Activated CD4-positive, alpha-beta T cell treated with anti-CD3 and anti-CD28 coated beads, Interleukin-2, Interleukin-6, amounts not matched to agents 100 ng/mL and 50 ng/mL, durations not matched to agents 16 hours and 8 hours (primary cell): ENCODE data around the gene CFAP221.

Experiments
- DNase-seq: peaks from one replicate; pipeline ENCODE4 v3.0.0-alpha.2; 2020

CFAP221 gene

GRCh38 chr2:119544075-119544938 lies at the start of gene CFAP221:
Gene CFAP221, plus strand, starts transcription at chr2:119544449. Its CDS starts 1,683 bp downstream, at chr2:119546132.
- peak; percentile 55 for DNase-seq

DNA sequence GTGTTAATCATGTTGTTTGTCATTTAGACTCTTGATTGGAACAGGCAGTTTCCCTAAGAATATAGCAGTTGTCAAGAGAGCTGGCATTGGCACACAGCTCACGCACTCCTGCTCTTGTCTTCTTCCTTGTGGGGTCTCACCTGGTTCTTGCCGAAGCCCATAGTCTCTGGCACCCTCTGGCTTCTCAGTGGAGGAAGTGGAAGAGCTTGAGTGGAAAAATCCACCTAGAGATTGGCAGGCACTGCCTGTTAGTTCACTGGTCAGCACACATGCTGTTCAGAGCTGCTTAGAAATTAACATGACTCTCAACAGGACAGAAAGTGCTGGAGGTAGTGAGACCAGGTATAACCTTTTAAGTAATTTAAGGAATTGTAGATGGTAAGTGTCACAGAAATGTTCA lies 48.3 kb upstream of the CFAP221 start:
- no peak for DNase-seq

GRCh38 chr2:119496682-119497081 lies 47.6 kb upstream of the CFAP221 start:
- no peak for DNase-seq

DNA sequence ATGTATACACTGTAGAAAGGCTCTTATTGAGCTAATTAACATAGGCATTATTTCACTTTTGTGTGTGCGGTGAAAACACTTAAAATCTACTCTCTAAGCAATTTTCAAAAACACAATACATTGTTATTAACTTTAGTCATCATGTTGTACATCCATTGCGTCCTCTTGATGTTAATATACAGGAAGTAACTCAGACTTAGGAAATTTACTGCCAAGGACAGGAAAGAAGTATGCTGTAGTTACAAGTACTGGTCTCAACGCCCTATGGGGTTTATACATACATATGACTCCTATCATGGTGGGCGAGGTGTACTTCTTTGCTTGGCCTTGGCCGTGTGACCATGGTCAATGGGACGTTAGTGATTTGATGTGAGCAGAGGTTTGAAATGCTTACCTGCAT lies 35.5 kb upstream of the CFAP221 start:
- no peak for DNase-seq

DNA sequence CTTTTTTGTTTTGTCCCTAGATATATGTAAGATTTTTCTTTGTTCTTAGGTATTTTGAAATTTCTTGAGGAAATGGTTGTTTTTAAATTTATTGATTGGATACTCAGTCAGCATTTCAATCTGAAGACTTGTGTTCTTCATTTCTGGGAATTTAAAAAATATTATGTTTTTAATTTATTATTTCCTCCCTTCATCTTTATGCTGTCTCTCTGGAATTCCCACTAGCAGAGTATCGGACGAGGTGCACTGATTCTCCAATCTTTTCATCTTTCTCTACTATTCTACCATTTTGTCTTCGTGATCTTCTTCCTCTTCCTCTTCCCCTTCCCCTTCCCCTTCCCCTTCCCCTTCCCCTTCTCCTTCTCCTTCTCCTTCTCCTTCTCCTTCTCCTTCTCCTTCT lies 32.3 kb upstream of the CFAP221 start:
- no peak for DNase-seq

DNA sequence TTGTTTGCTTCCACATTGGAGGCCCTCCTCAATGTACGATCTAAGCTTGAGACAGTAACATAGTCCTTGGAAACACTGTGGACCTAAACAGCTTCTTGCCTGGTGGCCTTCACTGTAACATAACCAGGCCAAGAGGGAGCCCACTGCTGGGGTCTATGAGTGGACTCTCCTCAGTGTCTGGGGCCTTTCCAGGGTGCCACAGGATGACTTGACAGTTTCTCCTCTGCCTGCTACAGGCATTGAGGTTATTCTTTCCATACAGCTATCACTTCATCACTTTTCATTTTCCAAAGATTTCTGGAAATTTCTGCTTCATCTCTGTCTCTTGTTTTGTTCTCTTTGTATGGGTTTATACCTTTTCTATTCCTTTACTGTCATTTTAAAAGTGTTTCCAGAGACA lies 31.3 kb upstream of the CFAP221 start:
- DNase-seq: no peak

- no peak for DNase-seq
These were observed 30.4 kb upstream of the CFAP221 start for GRCh38 chr2:119513832-119514231.

GRCh38 chr2:119516121-119516520 lies 28.1 kb upstream of the CFAP221 start:
- DNase-seq: no peak

- DNase-seq: peak; percentile 52
These were observed 26.8 kb upstream of the CFAP221 start for GRCh38 chr2:119517433-119517832.

GRCh38 chr2:119518401-119519056 lies 25.7 kb upstream of the CFAP221 start:
- DNase-seq: no peak

- DNase-seq: no peak
These were observed 25.2 kb upstream of the CFAP221 start for GRCh38 chr2:119519057-119519408.

GRCh38 chr2:119520696-119521432 lies 23.4 kb upstream of the CFAP221 start:
- DNase-seq: no peak

DNA sequence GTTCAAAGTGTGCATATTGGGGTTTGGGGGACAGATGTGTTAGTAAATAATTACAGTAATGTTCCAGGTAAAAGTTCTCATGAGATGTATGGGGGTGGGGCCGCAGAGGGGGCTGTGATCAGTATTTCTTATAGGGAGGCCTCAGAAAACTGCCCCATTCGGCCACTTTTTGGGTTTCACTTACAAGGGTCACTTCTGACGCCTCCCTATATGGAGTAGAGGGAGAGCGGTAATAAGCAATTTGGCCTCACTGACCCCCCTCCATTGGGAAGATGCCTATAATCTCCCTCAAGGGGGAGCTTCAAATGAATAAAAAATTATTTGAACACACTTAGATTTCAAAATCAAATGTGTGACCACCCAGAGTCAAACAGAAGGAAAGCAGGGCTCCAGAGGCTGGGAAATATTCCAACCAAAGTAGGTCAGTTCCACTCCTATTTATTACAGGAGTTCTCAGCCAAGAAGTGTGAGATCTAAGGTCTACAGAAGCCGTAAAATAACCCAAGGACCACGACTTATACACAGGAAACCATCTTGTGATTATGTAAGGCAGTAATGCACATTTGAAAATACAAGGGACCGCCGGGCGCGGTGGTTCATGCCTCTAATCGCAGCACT lies 22.7 kb upstream of the CFAP221 start:
- no peak for DNase-seq

GRCh38 chr2:119522671-119523070 lies 21.6 kb upstream of the CFAP221 start:
- no peak for DNase-seq

- no peak for DNase-seq
These were observed 20.8 kb upstream of the CFAP221 start for GRCh38 chr2:119523383-119523951.

- no peak for DNase-seq
These were observed 20.1 kb upstream of the CFAP221 start, which contains the start of gene SCTR for GRCh38 chr2:119523952-119524694. Gene SCTR, minus strand, starts transcription at chr2:119524483. Its CDS starts 257 bp downstream, at chr2:119524226.

DNA sequence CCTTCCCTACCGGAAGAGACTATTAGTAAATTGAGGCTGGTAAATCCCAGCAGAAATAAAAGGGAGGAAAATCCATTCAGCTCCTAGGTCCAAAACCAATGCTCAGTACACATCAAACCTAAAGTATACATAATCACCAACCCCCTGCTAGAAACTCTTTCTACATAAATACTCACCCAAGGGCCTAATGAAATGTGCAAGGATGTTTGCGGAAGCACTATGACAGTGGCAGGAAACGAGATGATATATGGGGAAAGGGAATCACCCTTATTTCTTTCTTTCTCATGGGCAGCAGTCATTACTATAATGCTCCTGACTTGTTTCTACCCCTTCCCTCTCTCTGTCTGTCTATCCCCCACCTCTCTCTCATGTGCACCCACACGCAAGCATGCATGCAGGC lies 18.6 kb upstream of the CFAP221 start:
- no peak for DNase-seq

DNA sequence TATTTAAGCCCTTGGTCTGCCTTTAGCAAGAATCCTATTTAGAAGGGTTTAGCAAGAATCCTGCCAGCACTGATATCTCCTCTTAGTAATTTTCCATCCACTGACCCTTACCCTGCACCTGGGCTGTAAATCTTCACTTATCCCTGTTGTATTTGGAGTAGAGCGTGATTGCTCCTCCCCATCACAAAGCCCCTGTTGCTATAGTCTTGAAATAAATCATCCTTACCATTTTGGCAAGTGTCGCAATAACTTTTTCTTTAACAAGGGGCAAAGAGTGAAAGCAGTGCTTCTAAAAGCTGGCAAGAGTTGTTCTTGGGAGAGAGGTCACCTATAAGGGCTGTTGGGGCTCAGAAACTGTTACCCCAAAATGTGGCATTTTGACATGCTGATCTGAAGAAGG lies 16.2 kb upstream of the CFAP221 start:
- no peak for DNase-seq

- DNase-seq: no peak
These were observed 13.0 kb upstream of the CFAP221 start for GRCh38 chr2:119531292-119531691.

GRCh38 chr2:119533560-119533959 lies 10.7 kb upstream of the CFAP221 start:
- DNase-seq: no peak

GRCh38 chr2:119536211-119536610 lies 8.0 kb upstream of the CFAP221 start:
- no peak for DNase-seq

- DNase-seq: no peak
These were observed 7.5 kb upstream of the CFAP221 start for GRCh38 chr2:119536707-119537106.
